Vagina (tissue), 2 donors: ENCODE results near the gene XAGE1B.
"Not testable (repeated sequence)": the region's sequence is repeated elsewhere in the genome, so short reads cannot be mapped to it uniquely, and the experiment has no call there.

Experiments used
- CTCF ChIP-seq, 3 experiments: fragments of 450-650 bp in 2 of 3; fragments of 200-600 bp in 1 of 3; sonication (generic) in 1 of 3; IDR thresholded peaks; one replicate each; pipeline ENCODE4 v1.5.1; 2017 to 2019; ENCODE audit warnings: antibody characterized with exemption in 3 of 3, mild to moderate bottlenecking in 2 of 3, moderate library complexity in 2 of 3
- POLR2A ChIP-seq, 2 donors: fragments of 450-650 bp; IDR thresholded peaks; one replicate each; pipeline ENCODE4 v1.6.1; 2017; ENCODE audit warnings: antibody characterized with exemption in 2 of 2, mild to moderate bottlenecking in 2 of 2, moderate library complexity in 2 of 2
- POLR2AphosphoS5 ChIP-seq, 2 donors: sonication (generic); formaldehyde crosslinking; IDR thresholded peaks; one replicate each; pipeline ENCODE4 v1.9.0; 2017; ENCODE audit warnings: antibody characterized with exemption in 2 of 2, mild to moderate bottlenecking in 2 of 2, low read depth in 1 of 2; ENCODE audit not compliant: insufficient read depth in 1 of 2

- not testable (repeated sequence) for TF ChIP-seq CTCF (IDR thresholded peaks at IDR 0.05); POLR2AphosphoS5 (IDR thresholded peaks at IDR 0.05; ENCODE audit: insufficient read depth in 1 of 2, low read depth in 1 of 2); POLR2A (IDR thresholded peaks at IDR 0.05)
These were observed 21.1 kb downstream of the XAGE1B start, which contains the start of gene XAGE1A for GRCh38 chrX:52495545-52496418.
